ENCODE results near the gene DLL1.
"Not testable (repeated sequence)": the region's sequence is repeated elsewhere in the genome, so short reads cannot be mapped to it uniquely, and the experiment has no call there.

The DLL1 gene

DNA sequence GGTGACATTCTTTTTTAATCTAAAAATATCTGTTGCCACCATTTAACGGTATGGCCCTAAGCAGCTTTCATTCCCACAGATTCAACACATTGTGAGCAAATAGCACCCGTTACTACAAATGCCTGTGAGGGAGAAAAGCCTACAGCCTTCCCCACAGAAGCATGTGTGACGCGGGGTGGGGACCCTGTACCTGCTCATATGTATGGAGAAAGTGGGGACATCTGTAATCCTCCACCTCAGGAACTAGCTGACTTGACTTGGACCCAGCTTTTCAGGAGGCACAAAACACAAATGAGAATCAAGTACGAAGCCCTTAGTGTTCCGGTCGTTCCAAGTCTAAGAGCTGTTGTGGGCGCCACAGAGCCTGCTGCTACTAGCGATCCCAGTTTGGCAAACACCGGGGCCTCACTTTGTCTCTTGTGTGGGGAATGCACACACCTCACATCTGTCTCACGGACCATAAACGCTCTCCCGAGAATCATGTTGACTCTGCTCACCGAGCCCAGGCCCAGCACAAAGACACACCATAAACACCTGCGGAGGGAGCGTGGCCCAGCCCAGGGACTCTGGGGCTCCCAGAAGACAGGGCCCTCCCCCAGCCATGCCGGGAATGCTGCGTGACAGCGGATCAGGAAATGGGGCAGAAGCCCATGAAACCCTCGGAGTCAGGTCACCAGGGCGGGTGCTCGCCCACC is 21.6 kb downstream of the DLL1 start:
- Histone ChIP-seq H3K27ac (no peak overlapping the region), H3K4me3 (ENCODE audit: low read depth, low read length) (no peak overlapping the region), H3K27me3 (replicated peaks) (no peaks in the 10 kb centered on the region), H3K36me3 (replicated peaks) (no peaks in the 10 kb centered on the region)
- TF ChIP-seq, protein P1, sequence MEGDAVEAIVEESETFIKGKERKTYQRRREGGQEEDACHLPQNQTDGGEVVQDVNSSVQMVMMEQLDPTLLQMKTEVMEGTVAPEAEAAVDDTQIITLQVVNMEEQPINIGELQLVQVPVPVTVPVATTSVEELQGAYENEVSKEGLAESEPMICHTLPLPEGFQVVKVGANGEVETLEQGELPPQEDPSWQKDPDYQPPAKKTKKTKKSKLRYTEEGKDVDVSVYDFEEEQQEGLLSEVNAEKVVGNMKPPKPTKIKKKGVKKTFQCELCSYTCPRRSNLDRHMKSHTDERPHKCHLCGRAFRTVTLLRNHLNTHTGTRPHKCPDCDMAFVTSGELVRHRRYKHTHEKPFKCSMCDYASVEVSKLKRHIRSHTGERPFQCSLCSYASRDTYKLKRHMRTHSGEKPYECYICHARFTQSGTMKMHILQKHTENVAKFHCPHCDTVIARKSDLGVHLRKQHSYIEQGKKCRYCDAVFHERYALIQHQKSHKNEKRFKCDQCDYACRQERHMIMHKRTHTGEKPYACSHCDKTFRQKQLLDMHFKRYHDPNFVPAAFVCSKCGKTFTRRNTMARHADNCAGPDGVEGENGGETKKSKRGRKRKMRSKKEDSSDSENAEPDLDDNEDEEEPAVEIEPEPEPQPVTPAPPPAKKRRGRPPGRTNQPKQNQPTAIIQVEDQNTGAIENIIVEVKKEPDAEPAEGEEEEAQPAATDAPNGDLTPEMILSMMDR (IDR thresholded peaks at IDR 0.05; ENCODE audit: low read depth, low read length, missing control alignments), result no peak
- DNase-seq, result no peak
- in situ Hi-C loops (cut with HindIII; ENCODE audit: low pct_ligation_motif_present, low sequenced_read_pairs), result loop anchor here (25.0 kb wide), 1 partner anchor 157 kb away; no protein-coding TSS in a partner anchor

DNA sequence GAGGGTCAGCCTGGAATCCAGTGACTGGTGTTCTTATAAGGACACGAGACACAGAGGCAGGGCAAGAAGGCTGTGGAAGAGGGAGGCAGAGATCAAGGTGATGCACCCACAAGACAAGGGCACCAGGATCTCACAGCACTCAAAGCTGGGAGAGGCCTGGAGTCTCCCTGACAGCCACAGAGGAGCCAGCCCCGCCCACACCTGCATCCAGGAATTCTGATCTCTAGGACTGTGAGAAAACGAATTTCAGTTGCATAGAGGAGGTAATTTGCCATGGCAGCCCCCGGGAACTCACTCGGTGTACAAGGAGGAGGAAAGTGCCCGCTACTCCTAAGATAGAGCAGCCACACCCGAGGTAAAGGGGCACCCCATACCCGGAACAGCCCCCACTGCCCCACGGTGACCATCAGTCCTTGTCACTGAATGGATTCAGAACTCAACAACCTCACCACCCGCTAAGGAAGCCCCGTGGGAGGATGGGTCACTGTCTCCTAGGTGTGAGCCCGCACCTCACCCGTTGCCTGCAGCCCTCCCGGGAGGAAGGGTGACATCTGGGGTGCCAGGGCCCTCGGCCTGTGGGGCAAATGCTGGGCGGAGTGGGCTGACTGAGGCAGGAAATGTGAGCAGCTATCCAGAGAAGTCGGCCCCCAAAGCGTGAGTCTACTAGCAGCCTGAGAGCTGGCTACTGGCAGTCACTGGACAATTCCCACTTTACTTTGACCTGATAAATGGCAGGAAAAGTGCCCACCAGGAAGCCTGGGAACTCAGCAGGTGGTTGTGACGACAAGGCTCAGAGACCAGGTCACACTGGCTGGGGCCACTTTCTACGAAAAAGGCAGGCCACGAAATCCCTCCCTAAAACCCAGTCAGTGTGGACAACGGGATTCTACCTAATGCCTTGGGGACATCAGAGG is 22.4 kb downstream of the DLL1 start:
- in situ Hi-C loops (cut with HindIII; ENCODE audit: low pct_ligation_motif_present, low sequenced_read_pairs), result loop anchor here (25.0 kb wide), 1 partner anchor 156 kb away; no protein-coding TSS in a partner anchor
- no peaks in the 10 kb centered on the region for H3K27me3 ChIP-seq (replicated peaks)

DNA sequence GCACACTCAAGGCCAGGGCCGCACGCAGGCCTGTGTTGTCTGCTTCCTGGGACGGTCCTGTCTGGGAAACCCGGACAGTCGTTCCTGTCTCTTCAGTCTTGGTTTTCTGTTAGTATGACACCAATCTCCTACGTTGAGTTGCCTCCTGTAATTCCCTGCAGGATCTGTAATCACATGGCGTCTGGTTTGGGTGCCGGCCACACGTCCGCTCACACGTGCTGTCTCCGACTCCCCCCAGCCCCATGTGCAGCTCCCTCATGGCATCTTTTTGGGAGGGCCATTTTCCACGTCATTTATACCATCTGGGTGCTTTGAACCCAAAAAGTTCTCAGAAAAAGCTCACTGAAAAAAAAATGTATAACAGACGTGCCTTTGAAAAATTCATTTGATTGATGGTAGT is 23.2 kb downstream of the DLL1 start:
- no peaks in the 10 kb centered on the region for H3K36me3 ChIP-seq (replicated peaks)
- TF ChIP-seq, protein P1 (IDR thresholded peaks at IDR 0.05; ENCODE audit: low read depth, low read length, missing control alignments), result no peak
- in situ Hi-C loops (cut with HindIII; ENCODE audit: low pct_ligation_motif_present, low sequenced_read_pairs), result loop anchor here (25.0 kb wide), 1 partner anchor 155 kb away; no protein-coding TSS in a partner anchor
- no peak for DNase-seq
- no peak overlapping the region for H3K4me3 ChIP-seq (ENCODE audit: low read depth, low read length)
- H3K27ac ChIP-seq, result no peak overlapping the region
- H3K27me3 ChIP-seq (replicated peaks), result no peaks in the 10 kb centered on the region

More for the DNA sequence above, 22.4 kb downstream of the DLL1 start:
- no peak for DNase-seq
- Histone ChIP-seq H3K4me3 (ENCODE audit: low read depth, low read length) (no peak overlapping the region), H3K36me3 (replicated peaks) (no peaks in the 10 kb centered on the region), H3K27ac (no peak overlapping the region)
- TF ChIP-seq, protein P1 (IDR thresholded peaks at IDR 0.05; ENCODE audit: low read depth, low read length, missing control alignments), result no peak

DNA sequence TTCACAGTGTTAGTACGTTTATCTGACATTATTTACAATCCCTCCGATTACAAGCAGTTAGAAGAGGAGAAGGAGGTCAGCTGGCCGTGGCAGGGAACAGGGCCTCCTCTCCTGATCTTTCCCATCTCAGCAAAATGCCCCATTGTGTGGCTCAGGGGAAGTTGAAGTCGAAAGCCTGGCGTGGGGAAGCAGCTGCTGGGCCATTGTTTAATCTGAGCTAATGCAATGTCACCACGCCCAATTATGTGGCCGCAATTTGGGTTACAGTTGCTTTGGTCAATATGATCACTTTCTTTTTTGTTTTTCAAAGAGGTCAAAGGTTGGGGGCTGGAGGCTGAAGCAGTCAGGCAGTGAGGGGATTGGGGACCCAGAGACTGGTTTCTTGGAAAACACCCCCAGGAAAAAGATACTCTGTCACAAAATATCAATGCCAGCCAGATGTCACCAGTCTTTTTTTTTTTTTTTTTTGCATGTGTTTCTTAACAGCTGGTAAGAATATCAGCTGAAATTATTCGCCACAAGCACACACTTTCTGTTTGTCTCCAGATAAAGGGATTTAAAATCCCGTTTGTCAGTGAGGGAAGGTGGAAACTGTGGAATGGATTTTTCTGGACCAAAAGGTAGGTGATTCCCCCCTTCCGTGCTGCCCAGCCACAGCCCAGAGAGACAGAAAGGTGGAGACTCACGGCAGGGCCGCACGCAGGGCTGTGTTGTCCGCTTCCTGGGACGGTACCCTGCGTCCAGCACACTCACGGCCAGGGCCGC is 24.6 kb downstream of the DLL1 start:
- H3K27ac ChIP-seq, result no peak overlapping the region
- in situ Hi-C loops (cut with HindIII; ENCODE audit: low pct_ligation_motif_present, low sequenced_read_pairs), result loop anchor here (25.0 kb wide), 1 partner anchor 154 kb away; no protein-coding TSS in a partner anchor
- no peaks in the 10 kb centered on the region for H3K36me3 ChIP-seq (replicated peaks)
- H3K27me3 ChIP-seq (replicated peaks), result no peaks in the 10 kb centered on the region
- TF ChIP-seq, protein P1 (IDR thresholded peaks at IDR 0.05; ENCODE audit: low read depth, low read length, missing control alignments), result no peak
- no peak overlapping the region for H3K4me3 ChIP-seq (ENCODE audit: low read depth, low read length)
- DNase-seq, result no peak

DNA sequence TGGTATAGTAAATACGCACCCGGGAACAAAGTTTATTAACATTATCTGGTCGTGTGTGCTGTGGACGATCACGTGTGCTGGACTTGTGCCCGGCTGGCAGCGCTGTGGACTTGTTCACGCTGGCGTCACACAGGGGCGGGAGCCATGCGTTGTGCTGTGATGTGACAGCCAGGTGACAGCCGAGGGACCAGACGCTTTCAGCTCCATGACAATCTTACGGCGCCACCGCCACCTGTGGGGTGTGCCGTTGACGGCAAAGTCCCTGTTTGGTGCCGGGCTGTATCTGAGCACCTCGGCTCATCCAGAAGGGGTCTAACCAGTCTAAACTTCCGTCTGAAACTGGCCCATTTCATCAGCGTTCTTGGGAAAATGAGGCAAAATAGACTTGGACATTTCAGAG is 25.2 kb downstream of the DLL1 start:
- H3K27ac ChIP-seq, result no peak overlapping the region
- H3K27me3 ChIP-seq (replicated peaks), result no peaks in the 10 kb centered on the region
- in situ Hi-C loops (cut with HindIII; ENCODE audit: low pct_ligation_motif_present, low sequenced_read_pairs), result loop anchor here (25.0 kb wide), 1 partner anchor 153 kb away; no protein-coding TSS in a partner anchor
- H3K4me3 ChIP-seq (ENCODE audit: low read depth, low read length), result no peak overlapping the region
- TF ChIP-seq, protein P1 (IDR thresholded peaks at IDR 0.05; ENCODE audit: low read depth, low read length, missing control alignments), result no peak
- no peaks in the 10 kb centered on the region for H3K36me3 ChIP-seq (replicated peaks)
- no peak for DNase-seq

DNA sequence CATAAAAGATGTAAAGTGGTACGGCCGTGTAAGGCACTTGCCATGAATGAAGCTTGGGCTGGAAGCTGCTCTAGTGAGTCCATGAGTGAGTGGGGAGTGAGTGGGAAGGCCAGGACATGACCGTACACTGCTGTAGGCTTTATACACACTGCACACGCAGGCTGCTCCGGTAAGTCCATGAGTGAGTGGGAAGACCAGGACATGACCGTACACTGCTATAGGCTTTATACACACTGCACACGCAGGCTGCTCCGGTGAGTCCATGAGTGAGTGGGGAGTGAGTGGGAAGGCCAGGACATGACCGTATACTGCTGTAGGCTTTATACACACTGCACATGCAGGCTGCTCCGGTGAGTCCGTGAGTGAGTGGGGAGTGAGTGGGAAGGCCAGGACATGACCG is 26.2 kb downstream of the DLL1 start:
- DNase-seq; H3K36me3 ChIP-seq (replicated peaks); H3K27ac ChIP-seq; H3K27me3 ChIP-seq (replicated peaks); H3K4me3 ChIP-seq (ENCODE audit: low read depth, low read length): not testable (repeated sequence)
- in situ Hi-C loops (cut with HindIII; ENCODE audit: low pct_ligation_motif_present, low sequenced_read_pairs), result loop anchor here (25.0 kb wide), 1 partner anchor 152 kb away; no protein-coding TSS in a partner anchor

All from brain microvascular endothelial cell (primary cell).